ENCODE results near the gene TPRX1. TPM values are rescaled to one million over a fixed set of nuclear protein-coding genes. Genes with fewer than 3 reads are reported as not detected.
"Not testable (repeated sequence)": the region's sequence is repeated elsewhere in the genome, so short reads cannot be mapped to it uniquely, and the experiment has no call there.

Gene TPRX1, protein sequence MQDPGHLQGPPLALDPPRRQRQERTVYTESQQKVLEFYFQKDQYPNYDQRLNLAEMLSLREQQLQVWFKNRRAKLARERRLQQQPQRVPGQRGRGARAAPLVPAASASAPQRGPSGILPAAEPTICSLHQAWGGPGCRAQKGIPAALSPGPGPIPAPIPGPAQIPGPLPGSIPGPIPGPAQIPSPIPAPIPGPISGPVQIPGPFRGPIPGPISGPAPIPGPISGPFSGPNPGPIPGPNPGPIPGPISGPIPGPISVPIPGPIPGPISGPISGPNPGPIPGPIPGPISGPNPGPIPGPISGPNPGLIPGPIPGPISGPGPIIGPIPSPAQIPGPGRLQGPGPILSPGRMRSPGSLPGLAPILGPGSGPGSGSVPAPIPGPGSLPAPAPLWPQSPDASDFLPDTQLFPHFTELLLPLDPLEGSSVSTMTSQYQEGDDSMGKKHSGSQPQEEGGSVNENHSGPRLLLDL
- not detected for polyA plus RNA-seq (2013, experiment 1 of 2)
- not detected for polyA plus RNA-seq (2013, experiment 2 of 2)

DNA sequence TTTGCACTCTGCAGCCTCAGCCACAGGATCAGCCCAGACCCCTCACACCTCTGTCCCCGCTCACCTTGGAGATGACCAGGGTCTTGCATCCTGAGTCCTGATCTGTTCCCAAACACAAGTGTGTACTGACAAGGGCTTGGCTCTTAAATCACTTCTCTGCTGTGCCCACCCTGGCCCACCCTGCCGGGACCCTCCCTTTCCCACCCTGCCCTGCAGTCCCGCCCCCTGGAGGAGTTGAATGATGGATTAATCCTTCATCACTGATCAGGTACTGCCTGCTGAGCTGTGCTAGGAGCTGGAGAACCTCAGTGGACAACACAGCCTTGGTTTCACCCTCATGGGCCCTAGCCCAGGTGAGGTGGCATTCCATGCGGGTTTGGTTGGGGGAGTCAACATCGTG, at the start of gene TPRX1:
TPRX1 (minus strand) TSS at position 101 of the 400 bp plus-strand sequence; CDS start at position 89, 12 bp downstream.
- H3K27ac ChIP-seq (ENCODE audit: low read depth, low read length, severe bottlenecking); H3K9me3 ChIP-seq (ENCODE audit: control insufficient read depth, low read length); H3K4me3 ChIP-seq (ENCODE audit: extremely low read depth, insufficient read depth, low read length, poor library complexity, severe bottlenecking); H3K36me3 ChIP-seq (ENCODE audit: control insufficient read depth, insufficient read depth, low read length); H3K4me1 ChIP-seq (ENCODE audit: control insufficient read depth, insufficient read depth, low read length, poor library complexity, severe bottlenecking): not testable (repeated sequence)
- WGBS, 2 experiments (ENCODE audit: insufficient coverage in 2 of 2), result 96% methylated on average over 4 of the region's 5 CpGs; no CpG with 5 or more reads in 1 of the 2 experiments

DNA sequence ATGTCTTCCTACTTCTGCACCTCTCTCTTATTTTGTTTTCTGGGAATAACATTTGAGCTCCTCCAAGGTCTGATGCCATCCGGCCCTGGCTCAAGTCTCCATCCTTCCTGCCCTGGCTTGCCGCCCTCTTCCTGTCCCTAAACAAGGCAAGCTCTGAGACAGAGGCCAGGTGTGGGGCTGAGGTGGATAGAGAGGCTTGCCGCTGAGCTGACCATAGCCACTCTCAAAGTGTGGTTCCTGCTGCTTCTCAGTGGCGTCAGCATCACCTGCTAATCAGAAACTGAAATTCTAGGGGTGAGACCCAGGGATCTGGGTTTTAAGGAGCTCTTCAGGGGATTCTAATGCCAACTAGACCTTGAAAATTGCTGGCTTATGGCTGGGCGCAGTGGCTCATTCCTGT, 48.7 kb upstream of the TPRX1 start:
- no peaks in the 10 kb centered on the region for H3K4me1 ChIP-seq (ENCODE audit: control insufficient read depth, insufficient read depth, low read length, poor library complexity, severe bottlenecking)
- no peaks in the 10 kb centered on the region for H3K9me3 ChIP-seq (ENCODE audit: control insufficient read depth, low read length)
- 90 to 91% methylated on average over 3 to 4 of the region's 5 CpGs for WGBS, 2 experiments (ENCODE audit: insufficient coverage in 2 of 2)
- no peak overlapping the region for H3K4me3 ChIP-seq (ENCODE audit: extremely low read depth, insufficient read depth, low read length, poor library complexity, severe bottlenecking)
- no peaks in the 10 kb centered on the region for H3K36me3 ChIP-seq (ENCODE audit: control insufficient read depth, insufficient read depth, low read length)
- no peak overlapping the region for H3K27ac ChIP-seq (ENCODE audit: low read depth, low read length, severe bottlenecking)

DNA sequence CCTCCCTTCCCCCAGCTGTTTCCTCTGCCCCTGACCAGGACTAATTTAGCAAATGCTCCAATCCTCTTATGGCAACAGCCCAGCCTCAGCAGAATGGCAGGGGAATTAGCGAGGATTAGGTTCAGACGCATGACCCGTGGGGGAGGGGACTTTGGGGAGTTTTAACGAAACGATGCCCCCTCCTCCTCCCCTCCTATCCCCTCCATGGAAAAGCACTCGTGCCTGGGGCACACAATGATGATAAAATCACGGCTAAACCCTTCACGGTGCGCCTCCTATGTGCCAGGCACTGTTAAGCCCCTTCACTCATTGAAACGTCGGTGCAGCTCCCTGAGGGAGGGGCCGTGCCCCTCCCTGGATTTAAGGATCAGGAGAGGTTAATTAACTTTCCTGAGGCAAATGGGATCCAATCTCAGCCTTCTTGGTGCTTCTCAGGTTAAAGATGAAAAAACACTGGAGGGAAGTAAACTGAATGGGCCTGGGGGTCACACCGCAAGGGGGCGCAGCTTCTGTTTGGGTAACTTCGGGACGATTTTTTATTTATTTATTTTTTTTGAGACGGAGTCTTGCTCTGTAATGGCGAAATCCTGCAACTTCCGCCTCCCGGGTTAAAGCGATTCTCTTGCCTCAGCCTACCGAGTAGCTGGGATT, 44.6 kb upstream of the TPRX1 start:
- H3K27ac ChIP-seq (ENCODE audit: low read depth, low read length, severe bottlenecking), result no peak overlapping the region
- 8 to 13% methylated on average over 13 to 16 of the region's 22 CpGs for WGBS, 2 experiments (ENCODE audit: insufficient coverage in 2 of 2)
- H3K4me3 ChIP-seq (ENCODE audit: extremely low read depth, insufficient read depth, low read length, poor library complexity, severe bottlenecking), result peak overlapping the region; percentile 2
- H3K36me3 ChIP-seq (ENCODE audit: control insufficient read depth, insufficient read depth, low read length), result no peaks in the 10 kb centered on the region
- no peaks in the 10 kb centered on the region for H3K4me1 ChIP-seq (ENCODE audit: control insufficient read depth, insufficient read depth, low read length, poor library complexity, severe bottlenecking)
- H3K9me3 ChIP-seq (ENCODE audit: control insufficient read depth, low read length), result no peaks in the 10 kb centered on the region

DNA sequence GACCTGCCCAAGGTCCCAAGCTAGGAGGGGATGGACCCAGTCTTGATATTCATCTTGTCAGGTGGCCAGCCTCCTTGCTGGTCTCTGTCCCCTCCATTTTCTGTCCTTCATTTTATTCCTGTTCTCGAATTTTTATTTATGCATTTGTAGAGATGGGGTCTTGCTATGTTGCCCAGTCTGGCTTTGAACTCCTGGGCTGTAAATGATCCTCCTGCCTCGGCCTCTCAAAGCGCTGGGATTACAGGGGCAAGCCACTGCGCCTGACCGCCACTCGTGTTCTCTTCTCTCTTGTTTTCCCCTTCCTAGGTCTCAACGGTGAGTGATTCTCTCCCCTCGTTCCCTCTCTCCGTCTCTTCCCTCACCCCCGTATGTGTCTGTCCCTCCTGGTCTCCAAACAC, 44.1 kb upstream of the TPRX1 start:
- WGBS, 2 experiments (ENCODE audit: insufficient coverage in 2 of 2), result 69 to 77% methylated on average over 8 to 9 of the region's 10 CpGs
- no peaks in the 10 kb centered on the region for H3K36me3 ChIP-seq (ENCODE audit: control insufficient read depth, insufficient read depth, low read length)
- H3K27ac ChIP-seq (ENCODE audit: low read depth, low read length, severe bottlenecking), result no peak overlapping the region
- H3K4me1 ChIP-seq (ENCODE audit: control insufficient read depth, insufficient read depth, low read length, poor library complexity, severe bottlenecking), result no peaks in the 10 kb centered on the region
- no peak overlapping the region for H3K4me3 ChIP-seq (ENCODE audit: extremely low read depth, insufficient read depth, low read length, poor library complexity, severe bottlenecking)
- no peaks in the 10 kb centered on the region for H3K9me3 ChIP-seq (ENCODE audit: control insufficient read depth, low read length)

DNA sequence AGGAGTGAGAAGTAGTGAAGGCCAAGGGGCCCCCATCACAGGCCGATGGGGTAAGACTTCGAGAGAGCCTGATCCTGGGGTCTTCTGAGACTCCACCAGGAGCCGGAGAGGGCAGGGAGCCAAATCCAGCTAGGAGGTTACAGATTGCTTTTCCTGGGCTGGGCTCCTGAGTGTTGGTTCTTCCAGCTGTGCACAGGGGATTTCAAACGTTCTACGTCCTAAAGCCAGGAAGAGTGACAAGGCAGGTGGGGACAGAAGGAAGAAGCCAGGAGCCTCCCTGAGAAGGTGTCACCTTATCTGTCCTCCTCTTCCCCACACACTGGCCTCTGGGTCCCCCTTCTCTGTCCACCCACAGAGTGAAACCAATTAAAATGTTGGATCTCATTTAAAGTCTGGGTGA, 38.6 kb upstream of the TPRX1 start:
- 86 to 90% methylated on average over 4 to 5 of the region's 5 CpGs for WGBS, 2 experiments (ENCODE audit: insufficient coverage in 2 of 2)
- Histone ChIP-seq H3K9me3 (ENCODE audit: control insufficient read depth, low read length) (no peaks in the 10 kb centered on the region), H3K4me1 (ENCODE audit: control insufficient read depth, insufficient read depth, low read length, poor library complexity, severe bottlenecking) (no peaks in the 10 kb centered on the region), H3K4me3 (ENCODE audit: extremely low read depth, insufficient read depth, low read length, poor library complexity, severe bottlenecking) (no peak overlapping the region), H3K27ac (ENCODE audit: low read depth, low read length, severe bottlenecking) (no peak overlapping the region), H3K36me3 (ENCODE audit: control insufficient read depth, insufficient read depth, low read length) (no peaks in the 10 kb centered on the region)

DNA sequence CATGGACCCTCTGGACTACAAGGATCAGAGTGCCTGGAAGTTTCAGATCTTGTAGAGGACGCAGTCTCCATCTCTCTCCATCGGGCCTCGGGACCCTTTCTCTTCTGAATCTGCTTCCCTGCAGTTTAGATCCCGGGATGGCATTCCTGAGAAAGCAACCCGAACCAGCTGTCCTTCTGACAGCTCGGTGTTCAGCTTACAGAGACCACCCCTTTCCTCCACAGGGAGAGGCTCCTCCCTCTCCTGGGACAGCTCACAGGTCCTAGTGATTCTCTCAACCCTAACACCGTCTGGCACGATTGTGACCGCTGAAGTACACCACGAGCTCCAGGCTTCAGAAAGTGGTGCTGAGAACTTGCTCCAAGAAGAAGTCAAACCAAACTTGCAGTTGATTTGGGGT, 35.6 kb upstream of the TPRX1 start:
- Histone ChIP-seq H3K36me3 (ENCODE audit: control insufficient read depth, insufficient read depth, low read length) (no peaks in the 10 kb centered on the region), H3K27ac (ENCODE audit: low read depth, low read length, severe bottlenecking) (no peak overlapping the region), H3K4me3 (ENCODE audit: extremely low read depth, insufficient read depth, low read length, poor library complexity, severe bottlenecking) (no peak overlapping the region), H3K4me1 (ENCODE audit: control insufficient read depth, insufficient read depth, low read length, poor library complexity, severe bottlenecking) (no peaks in the 10 kb centered on the region), H3K9me3 (ENCODE audit: control insufficient read depth, low read length) (no peaks in the 10 kb centered on the region)
- WGBS, 2 experiments (ENCODE audit: insufficient coverage in 2 of 2), result 26 to 28% methylated on average over 10 of the region's 10 CpGs

DNA sequence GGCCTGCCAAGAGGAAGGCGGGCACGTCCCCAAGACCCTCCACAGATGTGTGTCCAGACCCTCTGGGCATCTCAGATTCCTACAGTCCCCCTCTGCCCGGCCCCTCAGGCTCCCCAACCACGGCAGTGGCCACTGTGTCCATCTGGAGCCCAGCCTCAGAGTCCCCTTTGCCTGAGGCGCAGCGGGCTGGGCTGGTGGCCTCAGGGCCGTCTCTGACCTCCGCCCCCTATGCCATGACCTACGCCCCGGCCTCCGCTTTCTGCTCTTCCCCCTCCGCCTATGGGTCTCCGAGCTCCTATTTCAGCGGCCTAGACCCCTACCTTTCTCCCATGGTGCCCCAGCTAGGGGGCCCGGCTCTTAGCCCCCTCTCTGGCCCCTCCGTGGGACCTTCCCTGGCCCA, 35.1 kb upstream of the TPRX1 start:
- Histone ChIP-seq H3K36me3 (ENCODE audit: control insufficient read depth, insufficient read depth, low read length) (no peaks in the 10 kb centered on the region), H3K4me1 (ENCODE audit: control insufficient read depth, insufficient read depth, low read length, poor library complexity, severe bottlenecking) (no peaks in the 10 kb centered on the region), H3K4me3 (ENCODE audit: extremely low read depth, insufficient read depth, low read length, poor library complexity, severe bottlenecking) (no peak overlapping the region), H3K27ac (ENCODE audit: low read depth, low read length, severe bottlenecking) (no peak overlapping the region), H3K9me3 (ENCODE audit: control insufficient read depth, low read length) (no peaks in the 10 kb centered on the region)
- WGBS, 2 experiments (ENCODE audit: insufficient coverage in 2 of 2), result 86 to 93% methylated on average over 14 to 15 of the region's 16 CpGs

DNA sequence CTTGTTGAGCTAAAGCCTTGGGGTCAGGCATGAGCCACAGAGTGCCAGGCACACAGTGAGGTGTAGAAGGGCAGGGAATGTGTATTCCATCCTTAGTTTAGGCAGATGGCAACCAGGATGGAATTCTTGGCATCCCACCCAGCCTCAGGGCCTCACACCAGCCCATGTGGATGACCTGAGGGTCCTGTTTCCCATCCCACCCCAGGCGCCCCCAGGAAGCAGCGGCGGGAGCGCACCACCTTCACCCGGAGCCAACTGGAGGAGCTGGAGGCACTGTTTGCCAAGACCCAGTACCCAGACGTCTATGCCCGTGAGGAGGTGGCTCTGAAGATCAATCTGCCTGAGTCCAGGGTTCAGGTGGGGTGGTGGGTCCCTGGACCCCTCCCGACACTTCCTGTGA, 31.7 kb upstream of the TPRX1 start:
- Histone ChIP-seq H3K4me1 (ENCODE audit: control insufficient read depth, insufficient read depth, low read length, poor library complexity, severe bottlenecking) (no peaks in the 10 kb centered on the region), H3K9me3 (ENCODE audit: control insufficient read depth, low read length) (no peaks in the 10 kb centered on the region), H3K4me3 (ENCODE audit: extremely low read depth, insufficient read depth, low read length, poor library complexity, severe bottlenecking) (no peak overlapping the region), H3K36me3 (ENCODE audit: control insufficient read depth, insufficient read depth, low read length) (no peaks in the 10 kb centered on the region), H3K27ac (ENCODE audit: low read depth, low read length, severe bottlenecking) (no peak overlapping the region)
- 81 to 86% methylated on average over 5 to 6 of the region's 8 CpGs for WGBS, 2 experiments (ENCODE audit: insufficient coverage in 2 of 2)

DNA sequence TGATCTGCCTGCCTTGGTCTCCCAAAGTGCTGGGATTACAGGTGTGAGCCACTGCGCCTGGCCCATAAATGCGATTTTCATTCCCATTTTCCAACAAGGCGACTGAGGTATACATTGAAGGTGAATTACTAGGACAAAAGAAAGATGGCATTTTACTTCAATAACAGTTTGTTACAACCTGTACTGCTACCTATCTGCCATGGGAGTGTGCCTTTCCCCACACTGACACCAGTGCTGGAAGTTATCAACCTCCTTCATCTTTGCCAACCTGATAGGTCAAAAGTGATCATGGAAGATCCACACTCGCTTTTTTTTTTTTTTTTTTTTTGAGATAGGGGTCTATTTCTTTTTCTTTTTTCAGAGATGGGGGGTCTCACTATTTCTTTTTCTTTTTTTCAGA, 28.4 kb upstream of the TPRX1 start:
- no peak overlapping the region for H3K27ac ChIP-seq (ENCODE audit: low read depth, low read length, severe bottlenecking)
- no peak overlapping the region for H3K4me3 ChIP-seq (ENCODE audit: extremely low read depth, insufficient read depth, low read length, poor library complexity, severe bottlenecking)
- H3K36me3 ChIP-seq (ENCODE audit: control insufficient read depth, insufficient read depth, low read length), result no peaks in the 10 kb centered on the region
- no peaks in the 10 kb centered on the region for H3K4me1 ChIP-seq (ENCODE audit: control insufficient read depth, insufficient read depth, low read length, poor library complexity, severe bottlenecking)
- no peaks in the 10 kb centered on the region for H3K9me3 ChIP-seq (ENCODE audit: control insufficient read depth, low read length)
- WGBS, 2 experiments (ENCODE audit: insufficient coverage in 2 of 2), result 100% methylated on average over 1 of the region's 4 CpGs; no CpG with 5 or more reads in 1 of the 2 experiments

DNA sequence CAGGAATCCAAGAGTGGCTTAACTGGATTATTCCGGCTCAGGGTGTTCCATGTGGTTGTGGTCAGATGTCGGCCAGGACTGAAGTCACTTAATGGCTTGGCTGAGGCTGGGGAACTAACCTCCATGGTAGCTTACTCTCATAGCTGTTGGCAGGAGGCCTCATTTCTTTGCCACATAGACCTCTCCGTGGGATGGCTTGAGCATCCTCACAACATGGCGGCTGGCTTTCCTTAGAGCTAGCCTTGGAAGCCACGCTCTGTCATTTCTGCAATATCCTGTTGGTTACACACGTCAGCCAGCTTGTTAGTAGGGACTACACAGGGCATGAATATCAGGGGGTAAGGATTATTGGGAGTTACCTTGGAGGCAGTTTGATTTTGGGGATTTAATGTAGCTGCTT, 22.4 kb upstream of the TPRX1 start:
- H3K36me3 ChIP-seq (ENCODE audit: control insufficient read depth, insufficient read depth, low read length), result no peaks in the 10 kb centered on the region
- peaks cover 2% of the 10 kb centered on the region for H3K4me1 ChIP-seq (ENCODE audit: control insufficient read depth, insufficient read depth, low read length, poor library complexity, severe bottlenecking)
- H3K4me3 ChIP-seq (ENCODE audit: extremely low read depth, insufficient read depth, low read length, poor library complexity, severe bottlenecking), result no peak overlapping the region
- no peak overlapping the region for H3K27ac ChIP-seq (ENCODE audit: low read depth, low read length, severe bottlenecking)
- peaks cover 7% of the 10 kb centered on the region for H3K9me3 ChIP-seq (ENCODE audit: control insufficient read depth, low read length)
- WGBS, 2 experiments (ENCODE audit: insufficient coverage in 2 of 2), result 95 to 97% methylated on average over 6 of the region's 6 CpGs

DNA sequence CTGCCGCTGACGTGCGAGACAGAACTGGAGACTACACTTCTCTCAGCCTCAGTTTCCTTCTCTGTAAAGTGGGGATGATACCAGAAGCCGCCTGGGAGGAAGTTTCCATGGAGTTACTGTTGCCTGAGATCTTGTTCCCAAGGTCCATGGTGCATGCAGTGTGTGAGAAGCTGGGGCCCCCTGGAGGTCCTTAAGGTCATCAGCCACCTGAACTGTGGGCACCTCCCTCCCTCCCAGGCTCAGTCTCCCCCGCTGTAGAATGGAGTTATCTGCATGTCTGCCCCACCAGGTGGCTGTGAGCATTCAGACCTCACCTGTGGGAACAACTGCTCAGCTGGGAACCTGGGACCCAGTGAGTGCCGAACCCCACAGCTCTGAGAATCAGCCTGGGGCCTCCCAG, 20.0 kb upstream of the TPRX1 start:
- Histone ChIP-seq H3K36me3 (ENCODE audit: control insufficient read depth, insufficient read depth, low read length) (no peaks in the 10 kb centered on the region), H3K9me3 (ENCODE audit: control insufficient read depth, low read length) (peaks cover 7% of the 10 kb centered on the region), H3K4me3 (ENCODE audit: extremely low read depth, insufficient read depth, low read length, poor library complexity, severe bottlenecking) (no peak overlapping the region), H3K27ac (ENCODE audit: low read depth, low read length, severe bottlenecking) (no peak overlapping the region), H3K4me1 (ENCODE audit: control insufficient read depth, insufficient read depth, low read length, poor library complexity, severe bottlenecking) (peaks cover 5% of the 10 kb centered on the region)
- 91 to 93% methylated on average over 3 to 6 of the region's 6 CpGs for WGBS, 2 experiments (ENCODE audit: insufficient coverage in 2 of 2)

Data from mesodermal cell (in vitro differentiated cells).